Activated naive CD8-positive, alpha-beta T cell treated with anti-CD3 and anti-CD28 coated beads for 36 hours (primary cell): ENCODE measurements around the gene NEK11. TPM values are rescaled to one million over a fixed set of nuclear protein-coding genes. Genes with fewer than 3 reads are reported as not detected.
A peak's percentile ranks its signal among the peaks of the same experiment; 100 is the strongest.

Experiments used
- DNase-seq: peaks from one replicate; pipeline ENCODE4 v3.0.0; 2021
- H3K27ac Mint-ChIP-seq: one replicate; pipeline ENCODE4 v1.8.0; 2022; ENCODE audit warnings: mild to moderate bottlenecking, moderate library complexity, mixed read lengths
- H3K27me3 Mint-ChIP-seq: one replicate; pipeline ENCODE4 v1.8.0; 2022; ENCODE audit warnings: mild to moderate bottlenecking, mixed read lengths
- H3K36me3 Mint-ChIP-seq: one replicate; pipeline ENCODE4 v1.8.0; 2021; ENCODE audit warnings: mild to moderate bottlenecking, mixed read lengths
- H3K4me1 Mint-ChIP-seq: one replicate; pipeline ENCODE4 v1.8.0; 2021; ENCODE audit warnings: mixed read lengths
- H3K4me3 Mint-ChIP-seq: one replicate; pipeline ENCODE4 v1.8.0; 2022; ENCODE audit warnings: mild to moderate bottlenecking, moderate library complexity, mixed read lengths
- H3K9me3 Mint-ChIP-seq: one replicate; pipeline ENCODE4 v1.8.0; 2022; ENCODE audit warnings: mixed read lengths
- total RNA-seq, 2 experiments: library from RNA; stranded (reverse); gene quantifications; one replicate each; pipeline ENCODE4 v1.2.3, GENCODE V29; 2021

The NEK11 gene
- total RNA-seq = 1 to 10 TPM in 1 of 2 experiments, under 1 TPM in 1; 0.85 to 2.1 TPM

- H3K27me3 Mint-ChIP-seq = no peaks in the 10 kb centered on the region
- peak; percentile 91 for DNase-seq
- no peaks in the 10 kb centered on the region for H3K9me3 Mint-ChIP-seq
- peaks cover 23% of the 10 kb centered on the region for H3K36me3 Mint-ChIP-seq
- peak within 1 kb of the TSS; percentile 89 for H3K27ac Mint-ChIP-seq
- peaks cover 41% of the 10 kb centered on the region for H3K4me1 Mint-ChIP-seq
- H3K4me3 Mint-ChIP-seq = peak within 1 kb of the TSS; percentile 84
Observed at GRCh38 chr3:131026321-131027151, at the start of gene NEK11, which contains the start of gene ASTE1. Gene NEK11, plus strand, starts transcription at chr3:131026877. Its CDS starts 2,832 bp downstream, at chr3:131029709. Gene ASTE1, minus strand, starts transcription at chr3:131026825. Its CDS starts 1,519 bp downstream, at chr3:131025306.

DNA sequence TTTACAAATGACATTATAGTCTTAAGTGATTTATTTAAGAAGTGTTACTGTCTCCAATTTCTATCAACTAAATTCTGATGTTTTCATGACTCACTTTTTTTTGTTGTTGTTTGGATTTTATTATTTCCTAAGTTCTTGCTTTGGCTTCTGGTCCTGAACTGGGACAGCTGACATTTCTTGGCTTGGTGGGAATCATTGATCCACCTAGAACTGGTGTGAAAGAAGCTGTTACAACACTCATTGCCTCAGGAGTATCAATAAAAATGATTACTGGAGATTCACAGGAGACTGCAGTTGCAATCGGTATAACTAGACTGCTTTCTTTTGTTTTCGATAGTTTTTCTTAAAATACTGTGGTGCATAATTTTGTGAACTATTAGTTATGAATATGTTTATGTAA lies 47.6 kb upstream of the NEK11 start:
- Mint-ChIP-seq H3K9me3 (no peaks in the 10 kb centered on the region), H3K4me3 (no peak overlapping the region), H3K4me1 (no peaks in the 10 kb centered on the region), H3K36me3 (peaks cover 9% of the 10 kb centered on the region), H3K27me3 (no peaks in the 10 kb centered on the region), H3K27ac (no peak overlapping the region)
- no peak for DNase-seq

DNA sequence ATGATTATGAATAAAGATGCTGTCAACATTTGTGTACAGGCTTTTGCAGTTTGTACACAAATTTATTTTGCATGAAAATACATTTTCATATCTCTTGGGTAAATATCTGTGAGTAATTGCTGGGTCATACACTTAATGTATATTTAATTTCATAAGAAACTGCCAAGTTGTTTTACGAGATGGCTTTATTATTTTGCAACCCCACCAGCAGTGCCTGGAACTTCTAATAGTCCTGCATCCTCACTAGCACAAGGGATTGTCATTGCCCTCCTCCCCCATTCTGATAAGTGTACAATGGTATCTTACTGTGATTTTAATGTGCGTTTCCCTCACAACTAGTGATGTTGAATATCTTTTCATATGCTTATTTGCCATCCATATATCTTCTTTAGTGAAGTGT lies 45.2 kb upstream of the NEK11 start:
- Mint-ChIP-seq H3K36me3 (peaks cover 6% of the 10 kb centered on the region), H3K9me3 (no peaks in the 10 kb centered on the region), H3K4me3 (no peak overlapping the region), H3K27me3 (no peaks in the 10 kb centered on the region), H3K4me1 (no peaks in the 10 kb centered on the region), H3K27ac (no peak overlapping the region)
- DNase-seq = no peak

GRCh38 chr3:130990282-130990681 lies 36.4 kb upstream of the NEK11 start:
- no peaks in the 10 kb centered on the region for H3K9me3 Mint-ChIP-seq
- peaks cover 3% of the 10 kb centered on the region for H3K4me1 Mint-ChIP-seq
- no peak overlapping the region for H3K27ac Mint-ChIP-seq
- no peaks in the 10 kb centered on the region for H3K27me3 Mint-ChIP-seq
- DNase-seq = no peak
- H3K36me3 Mint-ChIP-seq = peaks cover 14% of the 10 kb centered on the region
- H3K4me3 Mint-ChIP-seq = no peak overlapping the region

GRCh38 chr3:130991126-130991525 lies 35.6 kb upstream of the NEK11 start:
- no peak for DNase-seq
- Mint-ChIP-seq H3K36me3 (peaks cover 14% of the 10 kb centered on the region), H3K4me1 (peaks cover 3% of the 10 kb centered on the region), H3K27ac (no peak overlapping the region), H3K9me3 (no peaks in the 10 kb centered on the region), H3K4me3 (no peak overlapping the region), H3K27me3 (no peaks in the 10 kb centered on the region)

DNA sequence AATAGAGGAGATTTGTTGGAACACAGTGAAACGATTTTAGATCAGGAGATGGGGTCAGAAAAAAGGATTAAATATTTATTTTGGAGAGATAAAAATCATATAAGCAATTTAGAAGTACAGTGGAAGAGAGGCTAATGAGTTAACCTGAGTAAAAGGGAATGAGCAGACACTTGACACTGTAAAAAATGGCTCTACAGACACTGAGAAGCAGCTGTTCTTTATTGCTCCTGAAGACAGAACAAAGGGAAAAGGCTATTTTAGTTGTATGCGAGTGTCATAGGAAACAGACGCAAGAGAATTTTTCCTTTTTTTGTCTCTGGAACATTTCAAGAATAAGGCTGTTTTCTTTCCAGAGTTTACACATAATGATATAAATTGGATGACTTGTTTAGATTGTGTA lies 34.3 kb upstream of the NEK11 start:
- Mint-ChIP-seq H3K9me3 (no peaks in the 10 kb centered on the region), H3K27ac (no peak overlapping the region), H3K4me1 (peaks cover 3% of the 10 kb centered on the region), H3K4me3 (no peak overlapping the region), H3K27me3 (no peaks in the 10 kb centered on the region), H3K36me3 (peaks cover 14% of the 10 kb centered on the region)
- no peak for DNase-seq

DNA sequence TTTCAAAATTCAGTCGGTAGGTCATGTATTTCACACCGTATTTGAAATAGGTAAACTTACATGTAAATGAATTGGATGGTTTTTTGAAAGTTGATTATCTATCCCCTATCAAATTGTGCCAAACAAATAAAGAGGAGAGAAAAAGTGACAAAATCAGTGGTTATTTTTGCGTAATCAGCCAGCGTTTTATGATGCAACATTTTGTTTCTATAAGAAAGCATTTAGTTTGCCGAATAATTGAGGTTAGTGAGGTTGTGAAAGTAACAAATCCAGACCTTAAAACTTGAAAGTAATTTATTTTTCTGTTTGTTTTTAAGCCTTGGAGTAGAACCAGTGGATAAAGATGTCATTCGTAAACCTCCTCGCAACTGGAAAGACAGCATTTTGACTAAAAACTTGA lies 29.4 kb upstream of the NEK11 start:
- Mint-ChIP-seq H3K4me3 (no peak overlapping the region), H3K36me3 (peaks cover 13% of the 10 kb centered on the region), H3K9me3 (no peaks in the 10 kb centered on the region), H3K27me3 (no peaks in the 10 kb centered on the region), H3K4me1 (peaks cover 3% of the 10 kb centered on the region), H3K27ac (no peak overlapping the region)
- no peak for DNase-seq

DNA sequence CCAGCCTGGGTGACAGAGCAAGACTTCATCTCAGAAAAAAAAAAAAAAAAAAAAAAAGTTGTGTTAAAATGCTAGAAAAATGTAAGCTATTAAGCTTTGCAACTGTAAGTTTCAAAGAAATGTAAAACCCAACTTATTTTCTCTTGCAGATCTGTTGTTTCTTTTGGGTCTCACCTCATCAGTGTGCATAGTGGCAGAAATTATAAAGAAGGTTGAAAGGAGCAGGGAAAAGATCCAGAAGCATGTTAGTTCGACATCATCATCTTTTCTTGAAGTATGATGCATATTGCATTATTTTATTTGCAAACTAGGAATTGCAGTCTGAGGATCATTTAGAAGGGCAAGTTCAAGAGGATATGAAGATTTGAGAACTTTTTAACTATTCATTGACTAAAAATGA lies 25.6 kb upstream of the NEK11 start:
- Mint-ChIP-seq H3K9me3 (no peaks in the 10 kb centered on the region), H3K4me1 (peaks cover 15% of the 10 kb centered on the region), H3K27me3 (no peaks in the 10 kb centered on the region), H3K27ac (peak overlapping the region; percentile 14), H3K36me3 (peaks cover 24% of the 10 kb centered on the region), H3K4me3 (no peak overlapping the region)
- no peak for DNase-seq

- H3K36me3 Mint-ChIP-seq = peaks cover 30% of the 10 kb centered on the region
- peak overlapping the region; percentile 34 for H3K27ac Mint-ChIP-seq
- no peak for DNase-seq
- peaks cover 21% of the 10 kb centered on the region for H3K4me1 Mint-ChIP-seq
- no peaks in the 10 kb centered on the region for H3K9me3 Mint-ChIP-seq
- H3K27me3 Mint-ChIP-seq = no peaks in the 10 kb centered on the region
- H3K4me3 Mint-ChIP-seq = no peak overlapping the region
Observed at GRCh38 chr3:131004603-131005002, 22.1 kb upstream of the NEK11 start.

DNA sequence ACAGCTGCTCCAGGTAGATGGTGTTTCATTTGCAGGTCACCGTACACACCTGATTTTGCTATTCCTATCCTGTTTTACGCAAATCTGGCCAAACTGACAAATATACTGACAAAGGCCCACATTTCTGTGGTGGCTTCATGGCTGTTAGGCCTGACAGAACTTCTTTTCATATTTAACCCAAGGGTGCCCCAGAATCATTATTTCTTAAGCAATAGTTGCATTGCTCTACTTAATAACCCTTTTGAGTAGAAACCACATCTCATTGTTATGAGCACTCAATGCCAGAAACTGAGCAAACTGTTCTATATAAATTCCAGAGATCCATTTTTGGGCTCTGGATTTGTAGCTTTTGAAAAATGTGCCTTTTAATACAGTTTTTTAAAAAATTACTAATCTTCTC lies 19.4 kb upstream of the NEK11 start:
- peaks cover 17% of the 10 kb centered on the region for H3K4me1 Mint-ChIP-seq
- H3K4me3 Mint-ChIP-seq = no peak overlapping the region
- DNase-seq = no peak
- H3K27me3 Mint-ChIP-seq = no peaks in the 10 kb centered on the region
- H3K9me3 Mint-ChIP-seq = no peaks in the 10 kb centered on the region
- H3K36me3 Mint-ChIP-seq = peaks cover 34% of the 10 kb centered on the region
- H3K27ac Mint-ChIP-seq = no peak overlapping the region

GRCh38 chr3:131007782-131008181 lies 18.9 kb upstream of the NEK11 start:
- Mint-ChIP-seq H3K36me3 (peaks cover 34% of the 10 kb centered on the region), H3K4me3 (no peak overlapping the region), H3K4me1 (peaks cover 18% of the 10 kb centered on the region), H3K27ac (no peak overlapping the region), H3K27me3 (no peaks in the 10 kb centered on the region), H3K9me3 (no peaks in the 10 kb centered on the region)
- no peak for DNase-seq

DNA sequence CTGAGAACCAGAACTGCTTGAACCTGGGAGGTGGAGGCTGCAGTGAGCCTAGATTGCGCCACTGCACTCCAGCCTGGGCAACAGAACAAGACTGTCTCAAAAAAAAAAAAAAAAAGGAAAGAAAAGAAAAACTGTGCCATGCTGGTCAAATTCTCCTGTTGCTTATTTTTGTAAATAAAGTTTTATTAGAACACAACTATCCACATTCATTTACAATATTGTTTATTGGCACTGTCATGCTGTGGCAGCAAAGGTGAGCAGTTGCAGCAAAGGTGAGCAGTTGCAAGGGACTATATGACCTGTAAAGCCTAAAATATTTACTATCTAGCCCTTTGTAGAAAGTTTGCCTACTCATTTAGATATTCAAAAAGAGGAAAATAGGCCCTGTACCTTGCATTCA lies 18.4 kb upstream of the NEK11 start:
- H3K27me3 Mint-ChIP-seq = no peaks in the 10 kb centered on the region
- H3K36me3 Mint-ChIP-seq = peaks cover 38% of the 10 kb centered on the region
- H3K27ac Mint-ChIP-seq = no peak overlapping the region
- H3K4me3 Mint-ChIP-seq = no peak overlapping the region
- DNase-seq = no peak
- H3K4me1 Mint-ChIP-seq = peaks cover 24% of the 10 kb centered on the region
- H3K9me3 Mint-ChIP-seq = no peaks in the 10 kb centered on the region

- H3K27ac Mint-ChIP-seq = no peak overlapping the region
- peaks cover 14% of the 10 kb centered on the region for H3K4me1 Mint-ChIP-seq
- H3K9me3 Mint-ChIP-seq = no peaks in the 10 kb centered on the region
- H3K4me3 Mint-ChIP-seq = no peak overlapping the region
- no peak for DNase-seq
- peaks cover 28% of the 10 kb centered on the region for H3K36me3 Mint-ChIP-seq
- no peaks in the 10 kb centered on the region for H3K27me3 Mint-ChIP-seq
Observed at GRCh38 chr3:131009698-131010097, 17.0 kb upstream of the NEK11 start.

- Mint-ChIP-seq H3K9me3 (no peaks in the 10 kb centered on the region), H3K36me3 (peaks cover 36% of the 10 kb centered on the region), H3K4me3 (no peak overlapping the region), H3K27ac (no peak overlapping the region), H3K4me1 (peaks cover 46% of the 10 kb centered on the region), H3K27me3 (no peaks in the 10 kb centered on the region)
- no peak for DNase-seq
Observed at GRCh38 chr3:131018970-131019369, 7.7 kb upstream of the NEK11 start.

GRCh38 chr3:131020122-131020693 lies 6.5 kb upstream of the NEK11 start:
- Mint-ChIP-seq H3K4me1 (peaks cover 56% of the 10 kb centered on the region), H3K27me3 (no peaks in the 10 kb centered on the region), H3K9me3 (no peaks in the 10 kb centered on the region)

GRCh38 chr3:131025539-131025938 lies 1.1 kb upstream of the NEK11 start:
- H3K9me3 Mint-ChIP-seq = no peaks in the 10 kb centered on the region
- no peak for DNase-seq

More at GRCh38 chr3:131020122-131020693, 6.5 kb upstream of the NEK11 start:
- H3K36me3 Mint-ChIP-seq = peaks cover 47% of the 10 kb centered on the region
- no peak overlapping the region for H3K4me3 Mint-ChIP-seq
- no peak for DNase-seq
- no peak overlapping the region for H3K27ac Mint-ChIP-seq

More at GRCh38 chr3:131025539-131025938, 1.1 kb upstream of the NEK11 start:
- H3K4me1 Mint-ChIP-seq = peaks cover 47% of the 10 kb centered on the region
- peak overlapping the region; percentile 89 for H3K27ac Mint-ChIP-seq
- peak overlapping the region; percentile 84 for H3K4me3 Mint-ChIP-seq
- H3K36me3 Mint-ChIP-seq = peaks cover 29% of the 10 kb centered on the region
- no peaks in the 10 kb centered on the region for H3K27me3 Mint-ChIP-seq
